ENCODE results near the gene PRPS2.

DNA sequence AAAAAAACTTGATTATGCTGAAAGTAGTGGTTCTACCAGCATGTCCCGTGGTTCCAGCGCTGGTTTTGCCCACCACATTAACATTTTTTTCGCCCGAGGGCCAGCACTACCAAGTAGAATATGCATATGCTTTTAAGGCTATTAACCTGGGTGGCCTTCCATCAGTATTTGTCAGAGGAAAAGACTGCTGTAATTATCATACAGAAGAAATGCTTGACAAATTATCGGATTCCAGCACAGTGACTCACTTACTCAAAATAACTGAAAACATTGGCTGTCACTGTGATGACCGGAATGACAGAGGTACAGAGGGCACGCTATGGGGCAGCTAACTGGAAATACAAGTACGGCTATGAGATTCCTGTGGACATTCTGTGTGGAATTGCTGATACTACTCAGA lies 34.6 kb downstream of the PRPS2 start:
- TF ChIP-seq GATA2 (IDR thresholded peaks at IDR 0.05; ENCODE audit: insufficient read depth, insufficient read length, low read depth, low read length) = no peak
- TF ChIP-seq EZH2 (IDR thresholded peaks at IDR 0.05; ENCODE audit: borderline replicate concordance, low read depth, low read length, severe bottlenecking) = no peak
- peak; percentile 50 for TF ChIP-seq FOS (IDR thresholded peaks at IDR 0.05; ENCODE audit: borderline replicate concordance, insufficient read depth, low read length)
- TF ChIP-seq, protein P1, sequence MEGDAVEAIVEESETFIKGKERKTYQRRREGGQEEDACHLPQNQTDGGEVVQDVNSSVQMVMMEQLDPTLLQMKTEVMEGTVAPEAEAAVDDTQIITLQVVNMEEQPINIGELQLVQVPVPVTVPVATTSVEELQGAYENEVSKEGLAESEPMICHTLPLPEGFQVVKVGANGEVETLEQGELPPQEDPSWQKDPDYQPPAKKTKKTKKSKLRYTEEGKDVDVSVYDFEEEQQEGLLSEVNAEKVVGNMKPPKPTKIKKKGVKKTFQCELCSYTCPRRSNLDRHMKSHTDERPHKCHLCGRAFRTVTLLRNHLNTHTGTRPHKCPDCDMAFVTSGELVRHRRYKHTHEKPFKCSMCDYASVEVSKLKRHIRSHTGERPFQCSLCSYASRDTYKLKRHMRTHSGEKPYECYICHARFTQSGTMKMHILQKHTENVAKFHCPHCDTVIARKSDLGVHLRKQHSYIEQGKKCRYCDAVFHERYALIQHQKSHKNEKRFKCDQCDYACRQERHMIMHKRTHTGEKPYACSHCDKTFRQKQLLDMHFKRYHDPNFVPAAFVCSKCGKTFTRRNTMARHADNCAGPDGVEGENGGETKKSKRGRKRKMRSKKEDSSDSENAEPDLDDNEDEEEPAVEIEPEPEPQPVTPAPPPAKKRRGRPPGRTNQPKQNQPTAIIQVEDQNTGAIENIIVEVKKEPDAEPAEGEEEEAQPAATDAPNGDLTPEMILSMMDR (IDR thresholded peaks at IDR 0.05; ENCODE audit: extremely low read depth in 1 of 2, insufficient read depth in 1 of 2, low read depth in 1 of 2, low read length in 2 of 2) = no peak
- peak; percentile 59 for TF ChIP-seq POLR2AphosphoS5 (IDR thresholded peaks at IDR 0.05; ENCODE audit: insufficient read depth, low read depth, low read length)
- no peak for TF ChIP-seq MYC (IDR thresholded peaks at IDR 0.05; ENCODE audit: low read depth, low read length)
- peak; percentile 61 for TF ChIP-seq JUN (IDR thresholded peaks at IDR 0.05; ENCODE audit: borderline replicate concordance, insufficient read depth, insufficient read length, low read depth)
- no peak for TF ChIP-seq POLR2A (IDR thresholded peaks at IDR 0.05; ENCODE audit: low read depth, low read length)

Measured in endothelial cell of umbilical vein (primary cell).